T-cell (primary cell): ENCODE measurements around the gene VAX1. TPM values are rescaled to one million over a fixed set of nuclear protein-coding genes. Genes with fewer than 3 reads are reported as not detected.

Source experiments
- ATAC-seq, 4 experiments: fragments of 200-7000 bp in 3 of 4; fragments of 150-1000 bp in 1 of 4; cut with Tn5 transposase; replicated peaks in 1 of 4; 1 replicate in 3 of 4; 2 replicates in 1 of 4; pipeline ENCODE4 v1.10.0; 2021; ENCODE audit warnings: moderate library complexity in 3 of 4, mild to moderate bottlenecking in 2 of 4, moderate number of reproducible peaks in 1 of 4
- CTCF ChIA-PET, 2 donors: fragments of 300-600 bp; sonication (Branson Sonifier 250); formaldehyde crosslinking; loops; one replicate each; lab custom pipeline; 2022; ENCODE audit warnings: antibody characterized with exemption in 2 of 2; lab: Charles Lee
- POLR2A ChIA-PET, 2 donors: fragments of 300-600 bp; sonication (Branson Sonifier 250); formaldehyde crosslinking; loops; one replicate each; lab custom pipeline; 2022; ENCODE audit warnings: antibody characterized with exemption in 2 of 2; lab: Charles Lee
- DNase-seq, 35 experiments: peaks; one replicate each; pipeline versions ENCODE4 v3.0.0 to v3.0.0-alpha.2; 2013 to 2023
- H3K27ac ChIP-seq: one replicate; pipeline ENCODE4 v1.5.1; 2013; ENCODE audit warnings: low read length
- H3K27me3 ChIP-seq, 2 experiments: replicated peaks in 1 of 2; 1 replicate in 1 of 2; 2 replicates in 1 of 2; pipeline versions ENCODE4 v1.6.1 to v1.7.0; 2013; ENCODE audit warnings: low read length in 1 of 2, mixed read lengths in 1 of 2; ENCODE audit not compliant: control insufficient read depth in 2 of 2, insufficient read depth in 2 of 2; ENCODE audit errors: extremely low read depth in 1 of 2
- H3K36me3 ChIP-seq, 2 donors: 1 replicate in 1 of 2; 2 replicates in 1 of 2; pipeline versions ENCODE4 v1.6.1 to v1.7.0; 2013; ENCODE audit warnings: low read length in 1 of 2; ENCODE audit not compliant: control insufficient read depth in 2 of 2, insufficient read depth in 1 of 2; ENCODE audit errors: extremely low read depth in 1 of 2
- H3K4me1 ChIP-seq, 2 experiments: 1 replicate in 1 of 2; 2 replicates in 1 of 2; pipeline versions ENCODE4 v1.6.1 to v1.7.0; 2013; ENCODE audit warnings: low read length in 2 of 2, mixed read lengths in 1 of 2; ENCODE audit not compliant: insufficient read depth in 2 of 2, control insufficient read depth in 1 of 2; ENCODE audit errors: extremely low read depth in 1 of 2
- H3K4me3 ChIP-seq, 2 donors: 1 replicate in 1 of 2; 2 replicates in 1 of 2; pipeline versions ENCODE4 v1.5.1 to v1.7.0; 2013; ENCODE audit warnings: mild to moderate bottlenecking in 2 of 2, low read length in 1 of 2, moderate library complexity in 1 of 2; ENCODE audit not compliant: control insufficient read depth in 1 of 2; ENCODE audit errors: extremely low read depth in 1 of 2
- H3K9me3 ChIP-seq: 2 replicates; pipeline ENCODE4 v1.7.0; 2013
- H3K27ac Mint-ChIP-seq, 2 donors: one replicate each; pipeline ENCODE4 v1.8.0; 2020 to 2021; ENCODE audit warnings: mild to moderate bottlenecking in 2 of 2, mixed read lengths in 2 of 2
- H3K27me3 Mint-ChIP-seq, 2 donors: one replicate each; pipeline ENCODE4 v1.8.0; 2021 to 2022; ENCODE audit warnings: mixed read lengths in 2 of 2
- H3K36me3 Mint-ChIP-seq: one replicate; pipeline ENCODE4 v1.8.0; 2021; ENCODE audit warnings: mixed read lengths
- H3K4me1 Mint-ChIP-seq, 3 donors: one replicate each; pipeline ENCODE4 v1.8.0; 2020 to 2022; ENCODE audit warnings: mixed read lengths in 3 of 3, mild to moderate bottlenecking in 1 of 3
- H3K4me3 Mint-ChIP-seq, 3 donors: one replicate each; pipeline ENCODE4 v1.8.0; 2020 to 2022; ENCODE audit warnings: mild to moderate bottlenecking in 3 of 3, mixed read lengths in 3 of 3, moderate library complexity in 3 of 3
- H3K9me3 Mint-ChIP-seq, 3 donors: one replicate each; pipeline ENCODE4 v1.8.0; 2020 to 2022; ENCODE audit warnings: mixed read lengths in 3 of 3
- WGBS: methylation state at CpG from one replicate; pipeline ENCODE4 v1.1.5; 2013; ENCODE audit warnings: missing lambda C conversion rate; ENCODE audit not compliant: insufficient coverage; 5-methylcytosine and 5-hydroxymethylcytosine counted together
- total RNA-seq, 35 experiments: library from RNA in 6 of 35; stranded (reverse) in 6 of 35; fragments of 120-200 nt in 1 of 35; gene quantifications; one replicate each; pipeline versions ENCODE4 v1.2.1 to v1.2.4 and lab custom pipeline; 2013 to 2026

The VAX1 gene
- total RNA-seq, 5 donors from 2014 or later (not counting 1 experiment from before 2014, with no cell fraction given): not detected

DNA sequence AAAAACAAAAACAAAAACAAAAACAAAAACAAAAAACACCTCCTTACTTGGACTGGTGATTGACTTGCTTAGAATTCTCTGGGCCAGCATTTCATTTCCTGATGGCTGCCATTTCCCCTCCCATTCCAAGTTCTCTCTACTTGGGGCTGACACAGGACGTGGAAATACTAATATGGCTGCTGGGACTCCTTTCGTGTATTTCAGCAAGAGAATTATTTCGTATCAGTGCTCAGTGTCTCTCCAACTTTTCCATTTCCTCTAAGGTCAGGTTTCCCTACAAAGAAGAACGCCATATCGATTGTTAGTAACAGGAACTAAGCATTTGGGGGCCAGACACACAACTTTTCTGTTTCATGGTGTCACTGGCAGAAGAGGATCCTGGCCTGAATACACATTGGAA is 22.5 kb upstream of the VAX1 start:
- Mint-ChIP-seq H3K36me3 (no peaks in the 10 kb centered on the region), H3K4me3 (no peak overlapping the region), H3K9me3 (no peaks in the 10 kb centered on the region), H3K27ac (no peak overlapping the region), H3K4me1 (peaks cover 25 to 27% (median 27%) of the 10 kb centered on the region in 3 donors), H3K27me3 (peaks cover 81 to 84% of the 10 kb centered on the region in 2 donors)
- Histone ChIP-seq H3K9me3 (no peaks in the 10 kb centered on the region), H3K27me3 (peaks cover 36 to 44% of the 10 kb centered on the region in 2 experiments), H3K4me3 (no peak overlapping the region), H3K4me1 (peaks cover 2 to 24% of the 10 kb centered on the region in 2 experiments), H3K36me3 (no peaks in the 10 kb centered on the region), H3K27ac (no peak overlapping the region)
- WGBS: 20% methylated on average over 1 of the region's 5 CpGs
- CTCF ChIA-PET: no interaction called here
- DNase-seq (no peak), ATAC-seq (no peak)
- POLR2A ChIA-PET: no interaction called here

DNA sequence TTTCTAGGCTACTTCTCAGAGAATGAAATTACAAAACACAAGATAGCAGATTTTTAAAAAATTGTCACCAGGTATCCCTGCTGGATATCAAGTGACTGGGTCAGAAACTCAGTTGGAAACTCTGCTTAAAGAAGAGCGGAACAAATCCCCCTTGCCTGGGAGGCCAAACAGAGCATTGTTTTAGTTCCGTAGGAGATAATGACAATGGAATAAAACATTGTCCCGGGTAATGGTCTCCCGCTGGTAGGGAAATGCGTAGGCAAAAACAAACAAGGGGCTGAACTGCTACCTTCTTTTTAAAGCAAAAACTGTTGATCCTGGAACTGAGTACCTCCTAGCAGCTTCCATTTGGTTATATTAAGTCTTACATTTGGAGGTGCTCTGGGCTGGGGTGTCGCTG is 21.3 kb upstream of the VAX1 start:
- 42% methylated on average over 4 of the region's 6 CpGs for WGBS
- Histone ChIP-seq H3K27ac (no peak overlapping the region), H3K36me3 (no peaks in the 10 kb centered on the region), H3K9me3 (no peaks in the 10 kb centered on the region), H3K27me3 (peaks cover 40 to 54% of the 10 kb centered on the region in 2 experiments), H3K4me3 (no peak overlapping the region), H3K4me1 (peaks cover 2 to 18% of the 10 kb centered on the region in 2 experiments)
- no peak overlapping the region for H3K4me3 Mint-ChIP-seq
- ChIA-PET POLR2A (interaction anchor here in 1 of 2 donors (0.7 kb wide), 1 partner anchor 371 kb away, joined by 4 read pairs; no protein-coding TSS in a partner anchor), CTCF (interaction anchor here (1.0 to 2.6 kb wide), 2 partner anchors 8 to 16 kb away, joined by 3 to 10 read pairs; no protein-coding TSS in a partner anchor)
- no peak for DNase-seq
- no peak for ATAC-seq
- peaks cover 80 to 83% of the 10 kb centered on the region in 2 donors for H3K27me3 Mint-ChIP-seq
- H3K36me3 Mint-ChIP-seq: no peaks in the 10 kb centered on the region
- peaks cover 16 to 19% (median 17%) of the 10 kb centered on the region in 3 donors for H3K4me1 Mint-ChIP-seq
- H3K9me3 Mint-ChIP-seq: no peaks in the 10 kb centered on the region
- no peak overlapping the region for H3K27ac Mint-ChIP-seq

DNA sequence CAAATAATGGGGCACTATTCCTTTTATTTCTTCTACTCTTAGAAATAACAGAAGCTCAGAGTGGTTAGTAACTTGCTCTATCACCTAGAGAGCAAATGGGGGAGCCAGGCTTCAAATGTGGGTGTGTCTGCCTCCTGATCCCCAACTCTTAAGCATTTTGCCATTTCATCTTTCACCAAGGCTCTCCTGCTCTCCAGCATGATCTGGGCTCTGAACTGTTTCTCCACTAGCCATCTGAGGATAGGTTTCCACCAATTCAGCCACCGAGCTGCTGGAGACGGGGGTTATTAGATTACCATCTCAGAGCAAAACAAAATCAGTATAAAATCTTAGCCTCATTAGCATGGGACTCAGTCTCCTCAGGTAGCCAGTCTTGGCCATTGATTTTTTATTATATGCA is 20.2 kb upstream of the VAX1 start:
- Mint-ChIP-seq H3K9me3 (no peaks in the 10 kb centered on the region), H3K4me1 (peaks cover 10 to 17% (median 14%) of the 10 kb centered on the region in 3 donors), H3K27ac (no peak overlapping the region), H3K27me3 (peaks cover 84 to 85% of the 10 kb centered on the region in 2 donors), H3K36me3 (no peaks in the 10 kb centered on the region), H3K4me3 (no peak overlapping the region)
- no peak for DNase-seq
- ChIA-PET CTCF (interaction anchor here (1.0 to 2.7 kb wide), 3 partner anchors 9 to 17 kb away, joined by 5 to 15 read pairs (median 10); no protein-coding TSS in a partner anchor), POLR2A (no interaction called here)
- Histone ChIP-seq H3K9me3 (no peaks in the 10 kb centered on the region), H3K36me3 (no peaks in the 10 kb centered on the region), H3K4me3 (no peak overlapping the region), H3K27me3 (peaks cover 33 to 55% of the 10 kb centered on the region in 2 experiments), H3K4me1 (peaks cover 0 to 12% of the 10 kb centered on the region in 2 experiments), H3K27ac (no peak overlapping the region)
- no peak for ATAC-seq
- WGBS: 45% methylated on average over 2 of the region's 2 CpGs

DNA sequence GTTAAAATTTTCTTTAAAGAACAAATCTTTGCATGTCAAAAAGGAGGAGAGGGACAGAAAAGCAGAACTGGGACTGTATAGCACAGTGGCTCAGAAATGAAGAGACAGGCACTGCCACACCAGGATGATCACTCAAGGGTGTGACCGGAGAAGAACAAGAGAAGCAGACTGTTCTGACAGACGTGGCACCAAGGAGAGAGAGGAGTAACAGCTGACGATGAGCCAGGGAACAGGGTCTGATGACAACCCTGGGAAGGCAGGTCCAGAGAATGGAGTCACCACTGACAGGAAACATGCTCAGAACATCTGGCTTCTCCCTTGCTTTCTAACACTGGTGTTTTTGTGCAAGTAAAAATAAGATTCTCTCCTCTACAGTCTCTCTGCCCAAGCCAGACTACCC is 14.6 kb upstream of the VAX1 start:
- no peak overlapping the region for H3K27ac Mint-ChIP-seq
- POLR2A ChIA-PET: no interaction called here
- no peak overlapping the region for H3K4me3 ChIP-seq
- CTCF ChIA-PET: no interaction called here
- H3K36me3 ChIP-seq: no peaks in the 10 kb centered on the region
- whole genome bisulfite sequencing: 50% methylated on average over 2 of the region's 3 CpGs
- ATAC-seq: no peak
- no peaks in the 10 kb centered on the region for H3K4me1 ChIP-seq
- no peak overlapping the region for H3K27ac ChIP-seq
- H3K36me3 Mint-ChIP-seq: no peaks in the 10 kb centered on the region
- peaks cover 26 to 39% of the 10 kb centered on the region in 2 experiments for H3K27me3 ChIP-seq
- H3K4me3 Mint-ChIP-seq: no peak overlapping the region
- no peak for DNase-seq
- H3K4me1 Mint-ChIP-seq: no peaks in the 10 kb centered on the region
- no peaks in the 10 kb centered on the region for H3K9me3 ChIP-seq
- peaks cover 75 to 78% of the 10 kb centered on the region in 2 donors for H3K27me3 Mint-ChIP-seq
- H3K9me3 Mint-ChIP-seq: no peaks in the 10 kb centered on the region

DNA sequence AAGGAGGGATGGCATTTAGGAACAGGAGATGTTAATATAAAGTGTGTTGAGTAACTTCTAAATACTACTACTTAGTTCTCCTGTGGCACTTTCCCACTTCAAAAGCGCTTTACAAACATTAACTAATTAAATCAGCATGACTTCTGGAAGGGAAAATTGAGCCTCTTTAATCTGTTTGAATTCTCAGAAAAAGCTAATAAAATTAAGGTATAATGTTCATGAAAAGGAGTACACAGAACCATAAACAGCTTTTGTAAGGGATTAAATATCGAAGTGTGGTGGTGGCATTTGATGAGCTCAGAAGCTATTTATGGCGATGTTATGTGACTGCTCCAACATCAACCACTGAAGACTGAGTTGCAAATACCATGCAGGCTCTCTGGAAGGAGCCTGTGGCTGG is 10.2 kb upstream of the VAX1 start:
- no peak overlapping the region for H3K4me3 ChIP-seq
- no peaks in the 10 kb centered on the region for H3K4me1 ChIP-seq
- POLR2A ChIA-PET: no interaction called here
- peaks cover 0 to 7% (median 5%) of the 10 kb centered on the region in 3 donors for H3K9me3 Mint-ChIP-seq
- no peak overlapping the region for H3K4me3 Mint-ChIP-seq
- CTCF ChIA-PET: interaction anchor here in 1 of 2 donors (0.8 kb wide), 1 partner anchor 19 kb away, joined by 3 read pairs; no protein-coding TSS in a partner anchor
- H3K27ac ChIP-seq: no peak overlapping the region
- no peak for DNase-seq
- no peaks in the 10 kb centered on the region for H3K36me3 Mint-ChIP-seq
- no peaks in the 10 kb centered on the region for H3K36me3 ChIP-seq
- no peaks in the 10 kb centered on the region for H3K4me1 Mint-ChIP-seq
- no CpG with 5 or more reads among the region's 3 CpGs for WGBS
- peaks cover 51 to 53% of the 10 kb centered on the region in 2 donors for H3K27me3 Mint-ChIP-seq
- ATAC-seq: no peak
- no peak overlapping the region for H3K27ac Mint-ChIP-seq
- peaks cover 2% of the 10 kb centered on the region for H3K9me3 ChIP-seq
- peaks cover 15 to 17% of the 10 kb centered on the region in 2 experiments for H3K27me3 ChIP-seq

DNA sequence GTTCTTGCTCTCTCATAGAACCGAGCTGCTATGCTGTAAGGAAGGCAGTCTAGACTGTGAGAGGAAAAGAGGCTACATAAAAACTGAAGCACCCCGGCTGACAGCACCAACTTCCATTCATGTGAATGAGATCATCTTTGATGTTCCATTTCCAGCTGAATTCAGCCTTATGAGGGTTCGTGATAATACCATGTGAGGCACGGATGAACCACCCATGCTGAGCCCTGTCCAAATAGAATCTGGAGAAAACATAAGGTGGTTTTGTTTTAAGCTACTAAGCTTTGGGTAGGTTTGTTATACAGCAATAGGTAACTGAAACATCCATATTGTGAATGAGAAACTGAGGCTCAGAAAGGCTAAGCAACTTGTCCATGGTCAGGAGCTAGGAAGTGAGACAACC is 6.9 kb upstream of the VAX1 start:
- Histone ChIP-seq H3K4me3 (no peak overlapping the region), H3K4me1 (no peaks in the 10 kb centered on the region), H3K27me3 (peaks cover 22 to 36% of the 10 kb centered on the region in 2 experiments), H3K9me3 (peaks cover 2% of the 10 kb centered on the region), H3K27ac (no peak overlapping the region), H3K36me3 (no peaks in the 10 kb centered on the region)
- Mint-ChIP-seq H3K4me3 (no peak overlapping the region), H3K27me3 (peaks cover 46 to 62% of the 10 kb centered on the region in 2 donors), H3K36me3 (no peaks in the 10 kb centered on the region), H3K4me1 (no peaks in the 10 kb centered on the region), H3K9me3 (peaks cover 0 to 7% (median 5%) of the 10 kb centered on the region in 3 donors), H3K27ac (no peak overlapping the region)
- ATAC-seq (no peak), DNase-seq (no peak)
- ChIA-PET CTCF (interaction anchor here (0.6 to 0.8 kb wide), 3 partner anchors 10 to 699 kb away, joined by 3 to 4 read pairs (median 4); no protein-coding TSS in a partner anchor), POLR2A (no interaction called here)
- WGBS: 84% methylated on average over 3 of the region's 4 CpGs
